Measurements from ENCODE around the gene TRAPPC14.
"Not testable (repeated sequence)": the region's sequence is repeated elsewhere in the genome, so short reads cannot be mapped to it uniquely, and the experiment has no call there.

- TF ChIP-seq POLR2AphosphoS5, CTCF (IDR thresholded peaks at IDR 0.05): not testable (repeated sequence)
Observed at GRCh38 chr7:100180084-100180483, 21.6 kb upstream of the TRAPPC14 start.

All from stomach (tissue), 4 donors.